SU-DHL-6 (cell line): ENCODE measurements around the gene HUS1.

ENCODE experiments used
- H2AFZ ChIP-seq: fragments of 200-600 bp; sonication (generic); 2 replicates; pipeline ENCODE4 v1.6.1; 2014; ENCODE audit warnings: low read depth, mild to moderate bottlenecking, moderate library complexity, mixed read lengths, antibody characterized with exemption, low read length; ENCODE audit not compliant: severe bottlenecking
- H3F3A ChIP-seq: fragments of 200-600 bp; shearing (Covaris generic); 2 replicates; pipeline ENCODE4 v1.6.0; 2016; ENCODE audit warnings: antibody characterized with exemption, mild to moderate bottlenecking; ENCODE audit not compliant: insufficient read depth
- H3K27ac ChIP-seq: fragments of 200-600 bp; sonication (generic); 2 replicates; pipeline ENCODE4 v1.5.1; 2016; ENCODE audit warnings: low read depth, mild to moderate bottlenecking, low read length, moderate library complexity, mixed read lengths
- H3K27me3 ChIP-seq: fragments of 200-600 bp; sonication (generic), shearing (Covaris generic); 2 replicates; pipeline ENCODE4 v1.6.0; 2014; ENCODE audit warnings: mild to moderate bottlenecking, low read length
- H3K36me3 ChIP-seq: fragments of 200-600 bp; sonication (generic); 2 replicates; pipeline ENCODE4 v1.6.1; 2014; ENCODE audit warnings: mild to moderate bottlenecking, low read length, mixed read lengths
- H3K4me2 ChIP-seq: fragments of 300-600, 200-600 bp; shearing (Covaris generic), sonication (generic); 2 replicates; pipeline ENCODE4 v1.6.0; 2014; ENCODE audit warnings: low read length, low read depth, mild to moderate bottlenecking; ENCODE audit not compliant: poor library complexity, severe bottlenecking
- H3K4me3 ChIP-seq: fragments of 200-600 bp; sonication (generic); 2 replicates; pipeline ENCODE4 v1.5.1; 2014; ENCODE audit warnings: antibody characterized with exemption, low read length, mild to moderate bottlenecking, mixed read lengths; ENCODE audit not compliant: insufficient read depth, poor library complexity, severe bottlenecking
- H3K79me2 ChIP-seq: fragments of 200-600 bp; sonication (generic); 2 replicates; pipeline ENCODE4 v1.6.1; 2014; ENCODE audit warnings: mild to moderate bottlenecking, low read length, moderate library complexity; ENCODE audit not compliant: insufficient read depth
- H3K9ac ChIP-seq: fragments of 200-600 bp; sonication (generic); 2 replicates; pipeline ENCODE4 v1.7.0; 2014; ENCODE audit warnings: mild to moderate bottlenecking, low read length
- H3K9me2 ChIP-seq: fragments of 200-600 bp; sonication (generic); replicated peaks from 2 replicates; pipeline ENCODE4 v1.6.1; 2014; ENCODE audit warnings: low read length; ENCODE audit not compliant: insufficient read depth
- H3K9me3 ChIP-seq: fragments of 200-600 bp; sonication (generic); 2 replicates; pipeline ENCODE4 v1.6.1; 2014; ENCODE audit warnings: low read length, mixed read lengths; ENCODE audit not compliant: insufficient read depth
- H4K20me1 ChIP-seq: fragments of 200-600 bp; sonication (generic); 2 replicates; pipeline ENCODE4 v1.6.1; 2014; ENCODE audit warnings: low read depth, mild to moderate bottlenecking, antibody characterized with exemption, low read length, moderate library complexity, mixed read lengths
- EZH2phosphoT487 ChIP-seq: fragments of 200-600 bp; sonication (generic), shearing (Covaris generic); conservative IDR thresholded peaks from 2 replicates; pipeline ENCODE4 v1.6.1; 2018; ENCODE audit warnings: mild to moderate bottlenecking, antibody characterized with exemption, low read length, moderate library complexity, mixed read lengths
- TF ChIP-seq, protein P1 (sequence below): fragments of 200-600 bp; sonication (generic); IDR thresholded peaks from one replicate; pipeline ENCODE4 v1.5.1; 2017; ENCODE audit warnings: antibody characterized with exemption, mild to moderate bottlenecking, low read length, moderate library complexity; ENCODE audit not compliant: insufficient read depth, poor library complexity, severe bottlenecking

Gene HUS1

DNA sequence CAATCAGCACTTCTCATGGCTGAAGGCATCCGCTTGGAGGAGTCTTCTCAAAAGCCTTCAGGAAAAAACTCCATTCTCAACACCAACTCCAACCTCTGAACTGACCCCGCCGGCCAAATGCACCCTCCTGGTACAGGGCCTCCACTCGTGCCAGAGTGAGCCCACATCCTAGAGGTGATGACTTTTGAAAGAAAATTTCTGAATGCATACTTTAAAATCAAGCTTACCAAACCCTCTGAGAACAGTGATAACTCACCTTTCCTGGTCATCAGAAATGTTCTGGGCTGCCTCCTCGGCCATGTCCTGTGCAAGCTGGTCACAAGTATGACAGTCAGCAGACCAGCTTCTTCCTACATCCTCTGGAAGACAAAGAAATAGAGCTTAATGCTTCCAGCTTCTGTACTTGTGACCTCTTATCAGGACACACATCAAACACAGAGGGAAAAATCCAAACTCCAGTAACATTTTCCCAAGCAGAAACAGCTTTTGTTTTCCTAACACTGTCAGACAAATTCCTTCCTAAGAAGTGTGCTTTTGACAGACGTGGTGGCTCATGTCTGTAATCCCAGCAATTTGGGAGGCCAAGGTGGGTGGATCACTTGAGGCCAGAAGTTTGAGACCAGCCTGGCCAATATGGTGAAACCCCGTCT is 31.1 kb downstream of the HUS1 start, which contains the start of gene PKD1L1:
TSS of gene PKD1L1 (minus strand) at position 326 of the 650 bp plus-strand sequence. CDS start at position 300, 26 bp downstream.
- no peak within 1 kb of the TSS for H2AFZ ChIP-seq
- H4K20me1 ChIP-seq = no peaks in the 10 kb centered on the region
- no peaks in the 10 kb centered on the region for H3K36me3 ChIP-seq
- no peak within 1 kb of the TSS for H3K4me2 ChIP-seq
- no peak within 1 kb of the TSS for H3K27ac ChIP-seq
- TF ChIP-seq, protein P1, sequence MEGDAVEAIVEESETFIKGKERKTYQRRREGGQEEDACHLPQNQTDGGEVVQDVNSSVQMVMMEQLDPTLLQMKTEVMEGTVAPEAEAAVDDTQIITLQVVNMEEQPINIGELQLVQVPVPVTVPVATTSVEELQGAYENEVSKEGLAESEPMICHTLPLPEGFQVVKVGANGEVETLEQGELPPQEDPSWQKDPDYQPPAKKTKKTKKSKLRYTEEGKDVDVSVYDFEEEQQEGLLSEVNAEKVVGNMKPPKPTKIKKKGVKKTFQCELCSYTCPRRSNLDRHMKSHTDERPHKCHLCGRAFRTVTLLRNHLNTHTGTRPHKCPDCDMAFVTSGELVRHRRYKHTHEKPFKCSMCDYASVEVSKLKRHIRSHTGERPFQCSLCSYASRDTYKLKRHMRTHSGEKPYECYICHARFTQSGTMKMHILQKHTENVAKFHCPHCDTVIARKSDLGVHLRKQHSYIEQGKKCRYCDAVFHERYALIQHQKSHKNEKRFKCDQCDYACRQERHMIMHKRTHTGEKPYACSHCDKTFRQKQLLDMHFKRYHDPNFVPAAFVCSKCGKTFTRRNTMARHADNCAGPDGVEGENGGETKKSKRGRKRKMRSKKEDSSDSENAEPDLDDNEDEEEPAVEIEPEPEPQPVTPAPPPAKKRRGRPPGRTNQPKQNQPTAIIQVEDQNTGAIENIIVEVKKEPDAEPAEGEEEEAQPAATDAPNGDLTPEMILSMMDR = no peak
- no peak for TF ChIP-seq EZH2phosphoT487
- no peaks in the 10 kb centered on the region for H3F3A ChIP-seq
- no peaks in the 10 kb centered on the region for H3K27me3 ChIP-seq
- no peaks in the 10 kb centered on the region for H3K9me3 ChIP-seq
- H3K9ac ChIP-seq = no peak within 1 kb of the TSS
- no peaks in the 10 kb centered on the region for H3K79me2 ChIP-seq
- H3K9me2 ChIP-seq = no peaks in the 10 kb centered on the region
- H3K4me3 ChIP-seq = no peak within 1 kb of the TSS

DNA sequence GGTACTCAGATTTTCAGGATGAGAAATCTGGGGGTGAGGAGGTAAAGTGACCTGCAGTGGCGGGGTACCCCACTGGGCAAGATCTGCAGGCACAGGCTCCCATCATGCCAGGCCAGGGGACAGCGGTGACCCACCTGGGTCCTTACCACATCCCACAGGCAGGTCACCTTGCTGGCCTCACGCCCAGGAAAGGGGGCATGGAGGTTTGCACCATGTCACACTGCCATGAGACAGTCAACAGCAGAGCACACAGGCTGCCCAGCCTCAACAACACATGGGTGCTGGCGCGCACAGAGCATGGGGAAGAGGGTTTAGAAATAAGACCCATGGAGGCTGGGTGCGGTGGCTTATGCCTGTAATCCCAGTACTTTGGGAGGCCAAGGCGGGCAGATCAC is 32.1 kb downstream of the HUS1 start:
- no peaks in the 10 kb centered on the region for H3K79me2 ChIP-seq
- H3K27me3 ChIP-seq = no peaks in the 10 kb centered on the region
- H3K9ac ChIP-seq = no peak overlapping the region
- TF ChIP-seq, protein P1 = no peak
- no peak for TF ChIP-seq EZH2phosphoT487
- H3K4me3 ChIP-seq = no peak overlapping the region
- H4K20me1 ChIP-seq = no peaks in the 10 kb centered on the region
- no peaks in the 10 kb centered on the region for H3K36me3 ChIP-seq
- H3F3A ChIP-seq = no peaks in the 10 kb centered on the region
- no peak overlapping the region for H3K27ac ChIP-seq
- no peak overlapping the region for H3K4me2 ChIP-seq
- no peaks in the 10 kb centered on the region for H3K9me2 ChIP-seq
- no peak overlapping the region for H2AFZ ChIP-seq
- no peaks in the 10 kb centered on the region for H3K9me3 ChIP-seq

DNA sequence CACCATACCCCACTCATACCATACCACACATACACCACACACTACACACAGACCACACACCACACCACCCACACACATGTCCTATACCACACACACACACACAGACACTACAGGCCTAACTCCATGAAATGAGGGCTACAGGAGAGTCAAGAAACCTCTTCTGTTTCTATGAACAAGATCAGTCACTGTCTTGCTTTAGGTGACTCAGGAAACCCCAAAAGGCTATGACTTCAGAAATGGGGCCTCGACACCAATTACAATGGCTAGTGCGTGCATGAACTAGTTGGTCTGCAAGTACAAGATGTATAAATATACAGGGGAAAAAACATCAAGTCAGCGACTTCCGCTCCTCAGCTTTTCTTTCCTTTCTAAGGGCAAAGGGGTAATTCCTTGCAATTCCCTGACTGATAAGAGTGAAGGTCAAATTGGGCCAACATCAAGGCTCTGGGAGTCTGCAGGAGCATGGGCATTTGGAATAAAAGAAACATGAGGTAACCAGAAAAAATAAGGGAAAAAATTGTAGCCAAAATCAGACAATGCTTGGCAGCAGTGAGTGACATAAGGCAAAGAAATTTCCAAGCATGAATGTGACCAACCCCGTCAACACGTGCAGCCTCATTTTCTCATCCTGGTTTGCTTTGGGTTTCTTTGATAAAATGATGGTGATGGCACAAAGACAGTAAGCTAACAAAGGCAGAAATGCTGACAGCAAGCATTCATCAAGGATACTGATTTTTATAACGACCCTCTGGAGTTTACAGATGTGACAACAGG is 32.6 kb downstream of the HUS1 start:
- no peak overlapping the region for H3K4me3 ChIP-seq
- no peak overlapping the region for H2AFZ ChIP-seq
- no peaks in the 10 kb centered on the region for H3K27me3 ChIP-seq
- TF ChIP-seq EZH2phosphoT487 = no peak
- TF ChIP-seq, protein P1 = no peak
- H3K4me2 ChIP-seq = no peak overlapping the region
- no peaks in the 10 kb centered on the region for H3K36me3 ChIP-seq
- H4K20me1 ChIP-seq = no peaks in the 10 kb centered on the region
- no peak overlapping the region for H3K9ac ChIP-seq
- no peak overlapping the region for H3K27ac ChIP-seq
- H3K9me3 ChIP-seq = no peaks in the 10 kb centered on the region
- no peaks in the 10 kb centered on the region for H3K9me2 ChIP-seq
- no peaks in the 10 kb centered on the region for H3F3A ChIP-seq
- H3K79me2 ChIP-seq = no peaks in the 10 kb centered on the region
